Measurements from ENCODE around the gene SPG11.
"Not testable (repeated sequence)": the region's sequence is repeated elsewhere in the genome, so short reads cannot be mapped to it uniquely, and the experiment has no call there.

SPG11 gene

GRCh38 chr15:44554934-44555723 lies 108.3 kb downstream of the SPG11 start:
- DNase-seq = no peak

GRCh38 chr15:44550734-44551133 lies 112.7 kb downstream of the SPG11 start:
- no peak for DNase-seq

- DNase-seq = peak; percentile 62
These were observed 113.2 kb downstream of the SPG11 start for GRCh38 chr15:44550256-44550655.

- DNase-seq = not testable (repeated sequence)
These were observed 114.3 kb downstream of the SPG11 start for GRCh38 chr15:44549152-44549551.

- DNase-seq = no peak
These were observed 117.3 kb downstream of the SPG11 start for GRCh38 chr15:44545913-44546802.

- not testable (repeated sequence) for DNase-seq
These were observed 118.7 kb downstream of the SPG11 start for GRCh38 chr15:44544745-44545144.

GRCh38 chr15:44542596-44542995 lies 120.9 kb downstream of the SPG11 start:
- peak; percentile 65 for DNase-seq

GRCh38 chr15:44541282-44541958 lies 122.0 kb downstream of the SPG11 start:
- peak; percentile 41 for DNase-seq

- DNase-seq = peak; percentile 23
These were observed 125.7 kb downstream of the SPG11 start for GRCh38 chr15:44537735-44538240.

GRCh38 chr15:44536962-44537734 lies 126.3 kb downstream of the SPG11 start, which contains the start of gene EIF3J:
Gene EIF3J (plus strand): TSS chr15:44537147. CDS start chr15:44537195, 48 bp downstream.
- peak; percentile 95 for DNase-seq

- peak; percentile 85 for DNase-seq
These were observed 127.0 kb downstream of the SPG11 start for GRCh38 chr15:44536302-44536961.

GRCh38 chr15:44535523-44536301 lies 127.8 kb downstream of the SPG11 start:
- DNase-seq = peak; percentile 43

GRCh38 chr15:44535092-44535491 lies 128.4 kb downstream of the SPG11 start:
- no peak for DNase-seq

GRCh38 chr15:44532689-44533088 lies 130.8 kb downstream of the SPG11 start:
- peak; percentile 31 for DNase-seq

- DNase-seq = not testable (repeated sequence)
These were observed 131.2 kb downstream of the SPG11 start for GRCh38 chr15:44532275-44532674.

GRCh38 chr15:44530653-44531052 lies 132.8 kb downstream of the SPG11 start:
- no peak for DNase-seq

- DNase-seq = no peak
These were observed 133.4 kb downstream of the SPG11 start for GRCh38 chr15:44529864-44530604.

GRCh38 chr15:44527241-44527640 lies 136.2 kb downstream of the SPG11 start:
- no peak for DNase-seq

- DNase-seq = no peak
These were observed 138.4 kb downstream of the SPG11 start for GRCh38 chr15:44525018-44525417.

GRCh38 chr15:44519537-44519936 lies 143.9 kb downstream of the SPG11 start:
- no peak for DNase-seq
